GM12801 (cell line): ENCODE data around the gene KIF26B.

Source experiments
- TF ChIP-seq, protein P1 (sequence below): IDR thresholded peaks from one replicate; pipeline ENCODE4 v1.5.1; 2011; ENCODE audit warnings: control low read depth; ENCODE audit not compliant: insufficient read length; ENCODE audit errors: extremely low read depth

KIF26B gene

GRCh38 chr1:245587435-245588115, 432.8 kb downstream of the KIF26B start:
- TF ChIP-seq, protein P1, sequence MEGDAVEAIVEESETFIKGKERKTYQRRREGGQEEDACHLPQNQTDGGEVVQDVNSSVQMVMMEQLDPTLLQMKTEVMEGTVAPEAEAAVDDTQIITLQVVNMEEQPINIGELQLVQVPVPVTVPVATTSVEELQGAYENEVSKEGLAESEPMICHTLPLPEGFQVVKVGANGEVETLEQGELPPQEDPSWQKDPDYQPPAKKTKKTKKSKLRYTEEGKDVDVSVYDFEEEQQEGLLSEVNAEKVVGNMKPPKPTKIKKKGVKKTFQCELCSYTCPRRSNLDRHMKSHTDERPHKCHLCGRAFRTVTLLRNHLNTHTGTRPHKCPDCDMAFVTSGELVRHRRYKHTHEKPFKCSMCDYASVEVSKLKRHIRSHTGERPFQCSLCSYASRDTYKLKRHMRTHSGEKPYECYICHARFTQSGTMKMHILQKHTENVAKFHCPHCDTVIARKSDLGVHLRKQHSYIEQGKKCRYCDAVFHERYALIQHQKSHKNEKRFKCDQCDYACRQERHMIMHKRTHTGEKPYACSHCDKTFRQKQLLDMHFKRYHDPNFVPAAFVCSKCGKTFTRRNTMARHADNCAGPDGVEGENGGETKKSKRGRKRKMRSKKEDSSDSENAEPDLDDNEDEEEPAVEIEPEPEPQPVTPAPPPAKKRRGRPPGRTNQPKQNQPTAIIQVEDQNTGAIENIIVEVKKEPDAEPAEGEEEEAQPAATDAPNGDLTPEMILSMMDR, result no peak

DNA sequence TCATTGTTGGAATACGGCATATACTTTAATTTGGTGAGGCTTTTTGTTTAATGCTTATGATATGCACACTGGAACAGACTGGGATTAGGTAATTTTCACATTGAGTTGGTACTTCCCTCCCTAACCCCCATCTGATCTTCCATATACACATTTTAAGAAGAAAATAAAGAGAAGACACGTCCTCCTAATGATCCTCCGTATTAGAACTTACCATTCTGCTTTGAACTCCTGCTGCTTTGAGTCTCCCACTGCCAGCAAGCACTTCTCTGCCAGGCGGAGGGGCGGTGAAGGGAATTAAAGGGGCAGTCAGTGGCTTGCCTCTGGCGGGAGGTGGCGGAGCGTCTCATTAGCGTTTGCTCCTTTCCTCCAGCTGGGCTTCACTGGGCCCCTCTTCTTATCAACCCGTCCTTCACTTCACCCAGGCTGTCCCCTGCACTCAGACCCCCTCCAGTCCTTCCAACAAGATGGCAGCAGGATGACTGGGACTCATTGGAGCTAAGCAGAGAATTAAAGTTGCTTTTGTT, 433.4 kb downstream of the KIF26B start:
- TF ChIP-seq, protein P1, result no peak

DNA sequence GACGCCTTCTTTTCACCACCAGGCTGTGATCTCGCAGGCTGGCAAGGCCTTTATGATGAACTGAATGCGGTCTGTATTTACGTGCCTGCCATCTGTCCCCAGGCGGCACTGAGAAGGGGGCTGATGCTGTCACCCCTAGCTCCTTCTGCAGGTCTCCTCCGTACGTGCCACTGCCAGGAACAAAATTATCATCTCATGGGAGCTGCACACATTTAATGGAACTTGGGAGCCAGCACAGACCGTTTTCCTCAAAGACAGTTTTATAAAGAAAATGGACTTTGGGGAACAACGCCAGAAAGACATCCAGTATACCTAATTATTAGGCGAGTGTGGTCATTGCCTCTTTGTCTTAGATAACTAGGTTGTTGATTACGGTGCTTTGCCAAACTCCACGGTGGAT, 434.5 kb downstream of the KIF26B start:
- TF ChIP-seq, protein P1, result no peak

- TF ChIP-seq, protein P1, result no peak
Measured at GRCh38 chr1:245589906-245590305, 435.1 kb downstream of the KIF26B start.

GRCh38 chr1:245590726-245591125, 435.9 kb downstream of the KIF26B start:
- TF ChIP-seq, protein P1, result no peak

DNA sequence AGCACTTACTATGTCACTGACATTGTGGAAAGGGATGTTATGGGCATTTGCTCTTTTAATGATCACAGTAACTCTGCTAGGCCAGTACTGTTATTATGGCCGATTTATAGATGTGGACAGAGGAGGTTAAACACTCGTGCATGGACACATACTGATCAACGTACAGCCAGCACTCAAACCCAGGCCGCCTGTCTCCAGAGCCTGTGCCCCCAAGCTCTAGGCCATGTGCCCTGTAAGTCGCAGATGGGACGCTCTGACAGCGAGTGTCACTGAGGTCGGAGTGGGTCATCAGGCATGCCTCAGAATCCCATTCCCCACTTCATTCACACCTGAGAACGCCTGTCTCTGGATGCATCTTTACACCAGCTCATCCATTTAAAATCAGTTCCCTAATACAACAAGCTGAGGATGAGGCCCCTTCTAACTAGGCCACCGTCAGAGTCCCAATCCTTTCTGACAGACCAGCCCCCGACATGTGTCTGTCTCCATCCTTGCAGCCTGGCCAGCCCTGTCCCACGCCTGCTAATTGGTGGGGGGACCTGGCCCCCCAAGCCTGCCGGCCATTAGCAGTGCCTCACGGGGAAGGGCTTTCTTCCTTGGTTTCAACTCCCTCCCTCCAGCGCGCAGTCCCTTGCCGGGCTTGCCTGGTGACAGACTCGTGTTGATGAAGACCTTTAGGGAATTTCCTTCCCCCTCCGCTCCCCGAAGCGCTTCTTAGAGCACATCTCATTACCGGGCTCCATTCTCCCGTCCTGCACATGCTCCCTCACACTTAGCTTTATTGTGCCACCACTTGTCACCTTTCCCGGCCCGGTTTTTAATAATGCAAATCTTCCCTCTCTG, 436.8 kb downstream of the KIF26B start:
- TF ChIP-seq, protein P1, result no peak

DNA sequence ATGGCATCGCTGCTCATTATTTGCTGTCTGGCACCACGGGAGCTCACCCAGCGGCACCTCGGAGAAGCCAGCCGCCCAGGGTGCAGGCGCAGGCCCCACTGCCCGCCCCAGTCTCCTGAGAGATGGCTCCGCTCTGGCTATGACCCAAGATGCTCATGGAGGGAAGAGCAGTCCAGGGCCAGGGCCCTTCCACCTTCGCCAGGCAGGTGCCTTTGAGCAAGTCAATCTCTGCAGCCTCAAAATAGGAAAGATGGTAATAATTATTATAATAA, 437.3 kb downstream of the KIF26B start:
- TF ChIP-seq, protein P1, result no peak
